ENCODE results near the gene CIART. TPM values are rescaled to one million over a fixed set of nuclear protein-coding genes. Genes with fewer than 3 reads are reported as not detected.
"Not testable (repeated sequence)": the region's sequence is repeated elsewhere in the genome, so short reads cannot be mapped to it uniquely, and the experiment has no call there.

Gene CIART
- total RNA-seq, result 3.4 TPM in 2 replicates

- peak within 1 kb of the TSS; percentile 80 for H3K27ac Mint-ChIP-seq
Measured at GRCh38 chr1:150281758-150282557, at the start of gene CIART. TSS of gene CIART (plus strand) at chr1:150282554. CDS start at chr1:150283268, 714 bp downstream.

GRCh38 chr1:150232921-150233320, 49.4 kb upstream of the CIART start:
- peak overlapping the region; percentile 99 for H3K27ac Mint-ChIP-seq
- H3K27me3 Mint-ChIP-seq (ENCODE audit: insufficient read depth); intact Hi-C loops (cut with micrococcal nuclease); H3K4me3 Mint-ChIP-seq; DNase-seq (ENCODE audit: low spot score); H3K9me3 Mint-ChIP-seq: not testable (repeated sequence)
- H3K4me1 Mint-ChIP-seq (ENCODE audit: low read depth), result peaks cover 19% of the 10 kb centered on the region
- H3K36me3 Mint-ChIP-seq (ENCODE audit: low read depth), result peaks cover 19% of the 10 kb centered on the region

More at GRCh38 chr1:150281758-150282557, at the start of gene CIART:
- peak within 1 kb of the TSS; percentile 87 for H3K4me3 Mint-ChIP-seq
- peaks cover 2% of the 10 kb centered on the region for H3K36me3 Mint-ChIP-seq (ENCODE audit: low read depth)
- peaks cover 4% of the 10 kb centered on the region for H3K27me3 Mint-ChIP-seq (ENCODE audit: insufficient read depth)
- H3K9me3 Mint-ChIP-seq, result no peaks in the 10 kb centered on the region
- peaks cover 38% of the 10 kb centered on the region for H3K4me1 Mint-ChIP-seq (ENCODE audit: low read depth)
- intact Hi-C loops (cut with micrococcal nuclease), result loop anchor here (1.0 to 5.0 kb wide), 5 partner anchors 11 to 46 kb away; partner anchors contain the start of genes ANP32E, APH1A, MRPS21 and PRPF3
- DNase-seq (ENCODE audit: low spot score), result peak; percentile 69

- Mint-ChIP-seq H3K9me3 (no peaks in the 10 kb centered on the region), H3K36me3 (ENCODE audit: low read depth) (peaks cover 15% of the 10 kb centered on the region), H3K4me3 (no peak overlapping the region), H3K27ac (peak overlapping the region; percentile 99), H3K27me3 (ENCODE audit: insufficient read depth) (no peaks in the 10 kb centered on the region), H3K4me1 (ENCODE audit: low read depth) (peaks cover 19% of the 10 kb centered on the region)
- intact Hi-C loops (cut with micrococcal nuclease), result loop anchor here (1.0 to 2.0 kb wide), 3 partner anchors 329 to 395 kb away; partner anchors contain the start of gene ENSA
- DNase-seq (ENCODE audit: low spot score), result no peak
Measured at GRCh38 chr1:150233359-150234308, 48.7 kb upstream of the CIART start.

GRCh38 chr1:150234309-150234565, 48.1 kb upstream of the CIART start:
- no peak for DNase-seq (ENCODE audit: low spot score)
- H3K36me3 Mint-ChIP-seq (ENCODE audit: low read depth), result peaks cover 10% of the 10 kb centered on the region
- no peak overlapping the region for H3K4me3 Mint-ChIP-seq
- H3K4me1 Mint-ChIP-seq (ENCODE audit: low read depth), result peaks cover 19% of the 10 kb centered on the region
- no peaks in the 10 kb centered on the region for H3K9me3 Mint-ChIP-seq
- intact Hi-C loops (cut with micrococcal nuclease), result loop anchor here (1.0 to 2.0 kb wide), 3 partner anchors 329 to 395 kb away; partner anchors contain the start of gene ENSA
- peak overlapping the region; percentile 99 for H3K27ac Mint-ChIP-seq
- H3K27me3 Mint-ChIP-seq (ENCODE audit: insufficient read depth), result no peaks in the 10 kb centered on the region

- intact Hi-C loops (cut with micrococcal nuclease), result loop anchor here (1.0 to 2.0 kb wide), 3 partner anchors 328 to 394 kb away; partner anchors contain the start of gene ENSA
- no peaks in the 10 kb centered on the region for H3K27me3 Mint-ChIP-seq (ENCODE audit: insufficient read depth)
- no peaks in the 10 kb centered on the region for H3K9me3 Mint-ChIP-seq
- H3K36me3 Mint-ChIP-seq (ENCODE audit: low read depth), result peaks cover 10% of the 10 kb centered on the region
- DNase-seq (ENCODE audit: low spot score), result peak; percentile 93
- peaks cover 19% of the 10 kb centered on the region for H3K4me1 Mint-ChIP-seq (ENCODE audit: low read depth)
- no peak overlapping the region for H3K4me3 Mint-ChIP-seq
- H3K27ac Mint-ChIP-seq, result peak overlapping the region; percentile 99
Measured at GRCh38 chr1:150234566-150235293, 47.6 kb upstream of the CIART start.

GRCh38 chr1:150235294-150235851, 47.0 kb upstream of the CIART start:
- peaks cover 8% of the 10 kb centered on the region for H3K36me3 Mint-ChIP-seq (ENCODE audit: low read depth)
- intact Hi-C loops (cut with micrococcal nuclease), result loop anchor here (2.0 kb wide), 2 partner anchors 327 to 393 kb away; partner anchors contain the start of gene ENSA
- no peaks in the 10 kb centered on the region for H3K27me3 Mint-ChIP-seq (ENCODE audit: insufficient read depth)
- H3K27ac Mint-ChIP-seq, result no peak overlapping the region
- H3K4me1 Mint-ChIP-seq (ENCODE audit: low read depth), result peaks cover 19% of the 10 kb centered on the region
- H3K9me3 Mint-ChIP-seq, result no peaks in the 10 kb centered on the region
- no peak overlapping the region for H3K4me3 Mint-ChIP-seq
- DNase-seq (ENCODE audit: low spot score), result no peak

- peak; percentile 93 for DNase-seq (ENCODE audit: low spot score)
- Mint-ChIP-seq H3K4me3 (no peak within 1 kb of the TSS), H3K36me3 (ENCODE audit: low read depth) (peaks cover 3% of the 10 kb centered on the region), H3K27me3 (ENCODE audit: insufficient read depth) (peaks cover 3% of the 10 kb centered on the region), H3K9me3 (no peaks in the 10 kb centered on the region), H3K4me1 (ENCODE audit: low read depth) (peaks cover 19% of the 10 kb centered on the region), H3K27ac (peak within 1 kb of the TSS; percentile 99)
- intact Hi-C loops (cut with micrococcal nuclease), result loop anchor here (1.0 to 2.0 kb wide), 14 partner anchors 19 to 690 kb away; partner anchors contain the start of genes APH1A, CIART, ENSA and MRPS21
Measured at GRCh38 chr1:150235852-150236613, 46.3 kb upstream of the CIART start, which contains the start of gene ANP32E. TSS of gene ANP32E (minus strand) at chr1:150236112. CDS start at chr1:150235786, 326 bp downstream.

GRCh38 chr1:150236614-150237100, 45.7 kb upstream of the CIART start:
- Mint-ChIP-seq H3K27me3 (ENCODE audit: insufficient read depth) (peaks cover 3% of the 10 kb centered on the region), H3K4me3 (no peak overlapping the region), H3K9me3 (no peaks in the 10 kb centered on the region), H3K4me1 (ENCODE audit: low read depth) (peaks cover 19% of the 10 kb centered on the region), H3K36me3 (ENCODE audit: low read depth) (peaks cover 3% of the 10 kb centered on the region), H3K27ac (no peak overlapping the region)
- intact Hi-C loops (cut with micrococcal nuclease), result loop anchor here (1.0 kb wide), 12 partner anchors 19 to 690 kb away; partner anchors contain the start of genes APH1A, CIART, MRPS21 and PRPF3
- no peak for DNase-seq (ENCODE audit: low spot score)

GRCh38 chr1:150237176-150237575, 45.2 kb upstream of the CIART start:
- H3K27me3 Mint-ChIP-seq (ENCODE audit: insufficient read depth); H3K9me3 Mint-ChIP-seq; DNase-seq (ENCODE audit: low spot score); H3K4me3 Mint-ChIP-seq; intact Hi-C loops (cut with micrococcal nuclease); H3K36me3 Mint-ChIP-seq (ENCODE audit: low read depth); H3K27ac Mint-ChIP-seq: not testable (repeated sequence)
- peaks cover 19% of the 10 kb centered on the region for H3K4me1 Mint-ChIP-seq (ENCODE audit: low read depth)

- Mint-ChIP-seq H3K27me3 (ENCODE audit: insufficient read depth) (peaks cover 3% of the 10 kb centered on the region), H3K4me1 (ENCODE audit: low read depth) (peaks cover 18% of the 10 kb centered on the region), H3K27ac (peak overlapping the region; percentile 56), H3K9me3 (no peaks in the 10 kb centered on the region), H3K36me3 (ENCODE audit: low read depth) (peaks cover 3% of the 10 kb centered on the region), H3K4me3 (peak overlapping the region; percentile 23)
- intact Hi-C loops (cut with micrococcal nuclease), result no loop called here
- no peak for DNase-seq (ENCODE audit: low spot score)
Measured at GRCh38 chr1:150237746-150238145, 44.6 kb upstream of the CIART start.

GRCh38 chr1:150243003-150243402, 39.4 kb upstream of the CIART start:
- H3K27me3 Mint-ChIP-seq (ENCODE audit: insufficient read depth), result peaks cover 15% of the 10 kb centered on the region
- DNase-seq (ENCODE audit: low spot score), result no peak
- H3K4me1 Mint-ChIP-seq (ENCODE audit: low read depth), result no peaks in the 10 kb centered on the region
- no peaks in the 10 kb centered on the region for H3K36me3 Mint-ChIP-seq (ENCODE audit: low read depth)
- H3K4me3 Mint-ChIP-seq, result no peak overlapping the region
- no peaks in the 10 kb centered on the region for H3K9me3 Mint-ChIP-seq
- H3K27ac Mint-ChIP-seq, result no peak overlapping the region
- intact Hi-C loops (cut with micrococcal nuclease), result no loop called here

All from activated T-helper 1 cell treated with anti-CD3 and anti-CD28 coated beads, Interleukin-12 subunit alpha, Interleukin-12 subunit beta, Interleukin-2, Interleukin-4 antibody, amounts not matched to agents 30 ng/mL and 10 ng/mL and 1 ng/mL, durations not matched to agents 14 hours and 24 hours and 36 hours (primary cell).